ENCODE results near the gene RPLP1.

Gene RPLP1

DNA sequence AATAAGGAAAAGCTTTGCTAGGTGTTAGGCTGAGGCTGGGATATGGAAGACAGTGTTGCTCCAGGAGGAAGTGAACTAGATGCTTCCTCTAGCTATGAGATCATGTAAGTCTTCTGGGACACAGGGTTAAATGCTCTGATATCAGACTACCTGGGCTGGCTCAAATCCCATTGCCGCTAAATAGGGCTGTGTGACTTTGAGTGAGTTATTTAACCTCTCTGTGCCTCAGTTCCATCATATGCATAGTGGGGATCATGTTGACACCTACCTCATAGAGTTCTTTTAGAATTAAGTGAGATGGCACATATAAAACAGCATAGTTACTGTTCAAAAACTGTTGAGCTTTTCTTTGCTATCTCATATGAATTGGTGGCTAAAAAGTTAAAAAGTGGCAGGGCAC is 12.6 kb downstream of the RPLP1 start:
- H3K4me1 ChIP-seq (ENCODE audit: insufficient read depth, low read length, severe bottlenecking) = peaks cover 30% of the 10 kb centered on the region
- H4K20me1 ChIP-seq (ENCODE audit: insufficient read depth, low read length) = no peaks in the 10 kb centered on the region
- H3K36me3 ChIP-seq (ENCODE audit: insufficient read depth, low read length) = no peaks in the 10 kb centered on the region
- H3K4me3 ChIP-seq (ENCODE audit: low read depth, low read length, poor library complexity, severe bottlenecking) = no peak overlapping the region
- H3K27ac ChIP-seq (ENCODE audit: low read depth, low read length, poor library complexity, severe bottlenecking) = no peak overlapping the region
- no peaks in the 10 kb centered on the region for H3K9me2 ChIP-seq (ENCODE audit: low read depth, low read length)
- H3K4me2 ChIP-seq (ENCODE audit: low read length) = no peak overlapping the region
- no peak overlapping the region for H3K9ac ChIP-seq (ENCODE audit: low read length)
- no peak for TF ChIP-seq EZH2 (IDR thresholded peaks at IDR 0.05; ENCODE audit: borderline replicate concordance, low read length)
- TF ChIP-seq CTCF (IDR thresholded peaks at IDR 0.05; ENCODE audit: low read length) = no peak
- H3K9me3 ChIP-seq (ENCODE audit: low read length) = no peaks in the 10 kb centered on the region
- H3F3A ChIP-seq (ENCODE audit: insufficient read depth, low read length) = no peaks in the 10 kb centered on the region
- H2AFZ ChIP-seq (ENCODE audit: low read length) = no peak overlapping the region
- no peaks in the 10 kb centered on the region for H3K79me2 ChIP-seq (ENCODE audit: insufficient read depth, low read length)
- H3K27me3 ChIP-seq (ENCODE audit: insufficient read depth, low read length) = 0 out of 2 replicates have a peak, but pooled peaks cover 8% of the 10 kb centered on the region

- H3K9ac ChIP-seq (ENCODE audit: low read length) = no peak overlapping the region
- H3K9me2 ChIP-seq (ENCODE audit: low read depth, low read length) = no peaks in the 10 kb centered on the region
- TF ChIP-seq EZH2 (IDR thresholded peaks at IDR 0.05; ENCODE audit: borderline replicate concordance, low read length) (no peak), CTCF (IDR thresholded peaks at IDR 0.05; ENCODE audit: low read length) (no peak)
- no peak overlapping the region for H2AFZ ChIP-seq (ENCODE audit: low read length)
- no peaks in the 10 kb centered on the region for H4K20me1 ChIP-seq (ENCODE audit: insufficient read depth, low read length)
- no peaks in the 10 kb centered on the region for H3K79me2 ChIP-seq (ENCODE audit: insufficient read depth, low read length)
- no peak overlapping the region for H3K4me3 ChIP-seq (ENCODE audit: low read depth, low read length, poor library complexity, severe bottlenecking)
- H3F3A ChIP-seq (ENCODE audit: insufficient read depth, low read length) = no peaks in the 10 kb centered on the region
- H3K36me3 ChIP-seq (ENCODE audit: insufficient read depth, low read length) = no peaks in the 10 kb centered on the region
- peaks cover 30% of the 10 kb centered on the region for H3K4me1 ChIP-seq (ENCODE audit: insufficient read depth, low read length, severe bottlenecking)
- 0 out of 2 replicates have a peak, but pooled peaks cover 8% of the 10 kb centered on the region for H3K27me3 ChIP-seq (ENCODE audit: insufficient read depth, low read length)
- no peak overlapping the region for H3K27ac ChIP-seq (ENCODE audit: low read depth, low read length, poor library complexity, severe bottlenecking)
- no peaks in the 10 kb centered on the region for H3K9me3 ChIP-seq (ENCODE audit: low read length)
- no peak overlapping the region for H3K4me2 ChIP-seq (ENCODE audit: low read length)
Measured at GRCh38 chr15:69466733-69467132, 14.1 kb downstream of the RPLP1 start.

DNA sequence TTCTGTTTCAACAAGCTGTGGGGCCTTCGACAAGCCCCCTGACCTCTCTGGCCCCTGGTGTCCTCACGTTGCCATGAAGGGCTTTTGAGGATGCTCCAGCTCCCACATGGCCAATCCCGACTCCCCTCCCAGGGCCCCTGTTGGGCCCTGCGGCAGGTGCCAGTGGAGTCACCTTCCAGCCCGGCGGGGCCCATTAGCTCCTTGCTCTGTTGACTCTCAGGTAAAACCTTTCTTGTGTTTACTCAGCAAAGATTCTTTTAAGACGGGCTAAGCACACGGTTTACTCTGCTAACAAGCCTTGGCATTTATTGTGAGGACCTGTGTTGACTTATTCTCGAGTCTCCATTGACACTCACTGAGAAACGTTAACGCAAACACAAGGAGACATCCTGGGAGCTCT is 15.0 kb downstream of the RPLP1 start:
- no peaks in the 10 kb centered on the region for H3F3A ChIP-seq (ENCODE audit: insufficient read depth, low read length)
- H3K36me3 ChIP-seq (ENCODE audit: insufficient read depth, low read length) = no peaks in the 10 kb centered on the region
- H3K27ac ChIP-seq (ENCODE audit: low read depth, low read length, poor library complexity, severe bottlenecking) = no peak overlapping the region
- H3K9me3 ChIP-seq (ENCODE audit: low read length) = no peaks in the 10 kb centered on the region
- no peak for TF ChIP-seq CTCF (IDR thresholded peaks at IDR 0.05; ENCODE audit: low read length)
- no peak for TF ChIP-seq EZH2 (IDR thresholded peaks at IDR 0.05; ENCODE audit: borderline replicate concordance, low read length)
- no peak overlapping the region for H3K4me3 ChIP-seq (ENCODE audit: low read depth, low read length, poor library complexity, severe bottlenecking)
- no peak overlapping the region for H3K9ac ChIP-seq (ENCODE audit: low read length)
- peaks cover 23% of the 10 kb centered on the region for H3K4me1 ChIP-seq (ENCODE audit: insufficient read depth, low read length, severe bottlenecking)
- H3K4me2 ChIP-seq (ENCODE audit: low read length) = no peak overlapping the region
- H3K9me2 ChIP-seq (ENCODE audit: low read depth, low read length) = no peaks in the 10 kb centered on the region
- 0 out of 2 replicates have a peak, but pooled peaks cover 8% of the 10 kb centered on the region for H3K27me3 ChIP-seq (ENCODE audit: insufficient read depth, low read length)
- no peaks in the 10 kb centered on the region for H3K79me2 ChIP-seq (ENCODE audit: insufficient read depth, low read length)
- no peak overlapping the region for H2AFZ ChIP-seq (ENCODE audit: low read length)
- H4K20me1 ChIP-seq (ENCODE audit: insufficient read depth, low read length) = no peaks in the 10 kb centered on the region

Measured in OCI-LY1 (cell line).